NCI-H1694 treated with DMSO at 0.1 percent for 48 hours (cell line): Measurements from ENCODE around the gene H1-8.

Experiments
- DNase-seq: peaks from one replicate; lab custom pipeline; 2025; lab: John Stamatoyannopoulos, UW

H1-8 gene

DNA sequence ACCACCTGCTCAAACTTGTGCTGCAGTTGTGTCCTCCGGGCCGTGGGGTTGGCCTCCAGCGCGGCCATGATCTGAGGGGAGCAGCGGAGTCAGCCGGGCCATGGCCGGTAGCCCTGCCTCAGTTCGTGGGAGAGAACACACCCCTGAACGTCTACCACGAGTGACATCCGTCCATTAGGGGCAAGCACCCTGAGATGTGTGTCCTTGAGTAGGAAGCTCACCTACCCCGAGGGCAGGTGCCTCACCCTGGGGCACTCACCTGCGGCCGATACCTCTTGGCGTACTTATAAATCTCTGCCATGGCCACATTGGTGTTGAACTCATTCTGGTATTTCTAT lies 13.4 kb downstream of the H1-8 start:
- no peak for DNase-seq

DNA sequence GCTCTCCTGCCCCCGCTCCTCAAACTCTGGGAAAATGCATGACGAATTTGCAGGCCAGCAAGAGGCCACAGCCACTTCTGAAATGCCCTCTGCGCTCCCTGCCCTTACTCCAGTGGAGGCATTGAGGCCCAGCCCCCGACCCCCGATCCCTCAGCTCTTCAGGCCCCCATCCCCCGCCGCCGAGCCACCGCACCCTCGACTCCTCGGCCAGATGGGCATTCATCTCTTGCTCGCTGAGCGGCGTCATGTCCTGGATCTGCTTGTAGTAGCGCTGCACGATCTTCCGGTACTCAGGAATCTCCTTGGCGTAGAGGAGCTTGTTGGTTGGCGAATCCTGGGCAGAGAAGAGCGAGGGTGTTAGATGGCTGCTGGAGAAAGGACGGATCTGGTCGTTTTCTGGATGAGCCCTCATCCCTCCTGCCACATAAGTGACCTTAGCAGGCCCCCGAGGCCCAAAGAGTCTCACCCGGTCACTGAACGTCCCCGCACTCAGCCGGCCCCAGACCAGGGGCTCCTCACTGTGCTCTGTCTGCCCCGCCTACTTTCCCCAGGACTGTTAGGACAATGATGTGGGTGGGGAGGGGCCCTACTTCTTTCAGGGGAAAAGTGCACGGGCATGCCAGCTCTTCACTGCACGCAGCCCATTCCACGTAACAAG lies 14.0 kb downstream of the H1-8 start:
- DNase-seq = no peak

DNA sequence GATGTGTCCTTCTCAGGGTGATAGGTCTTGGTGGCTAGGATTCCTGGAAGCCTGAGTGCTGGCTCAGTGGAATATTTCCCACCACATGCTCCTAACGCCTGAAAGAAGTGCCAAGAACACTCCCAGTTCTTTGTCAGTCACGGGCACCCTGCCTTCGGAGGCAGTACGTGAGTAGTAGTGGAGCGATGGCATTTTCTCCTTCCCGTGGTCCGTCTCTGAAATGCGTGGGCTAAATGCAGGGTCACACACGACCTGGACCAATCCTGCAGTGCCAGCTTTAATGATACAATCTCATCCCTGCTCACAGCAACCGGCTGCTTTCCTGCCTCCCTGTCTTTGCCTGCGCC lies 14.5 kb downstream of the H1-8 start:
- DNase-seq = no peak

DNA sequence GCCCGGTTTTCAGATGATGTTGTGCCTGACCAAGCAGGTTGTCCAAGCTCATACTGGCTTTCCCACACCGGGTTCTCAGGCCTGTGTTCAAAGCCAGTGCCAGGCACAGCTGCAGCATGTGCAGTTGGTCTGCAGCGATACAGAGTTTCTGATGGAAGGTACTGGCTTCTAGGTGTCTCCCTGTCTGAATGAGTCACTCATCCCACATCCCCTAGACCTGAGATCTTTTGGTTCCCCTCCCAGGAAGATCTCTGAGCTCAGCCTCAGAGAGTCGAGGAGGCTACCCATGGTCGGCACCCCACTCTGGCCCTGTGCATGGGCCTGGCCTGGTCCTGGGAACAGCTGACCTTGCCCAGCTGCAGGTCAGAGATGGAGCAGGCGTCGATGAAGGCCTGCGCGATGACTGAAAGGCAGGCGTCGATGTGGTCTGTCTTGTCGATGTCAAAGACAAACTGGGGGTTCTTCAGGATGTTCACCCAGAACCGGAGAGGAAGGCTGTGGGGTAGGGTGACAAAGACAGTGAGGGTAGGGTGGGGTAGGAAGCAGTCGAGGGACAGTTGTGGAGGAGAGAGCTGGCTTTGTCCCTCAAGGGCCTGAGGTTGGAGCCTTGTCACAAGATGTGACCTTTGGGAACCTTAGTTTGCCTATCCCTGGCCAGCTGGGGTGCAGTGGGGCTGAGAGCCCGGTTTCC lies 15.3 kb downstream of the H1-8 start:
- no peak for DNase-seq

DNA sequence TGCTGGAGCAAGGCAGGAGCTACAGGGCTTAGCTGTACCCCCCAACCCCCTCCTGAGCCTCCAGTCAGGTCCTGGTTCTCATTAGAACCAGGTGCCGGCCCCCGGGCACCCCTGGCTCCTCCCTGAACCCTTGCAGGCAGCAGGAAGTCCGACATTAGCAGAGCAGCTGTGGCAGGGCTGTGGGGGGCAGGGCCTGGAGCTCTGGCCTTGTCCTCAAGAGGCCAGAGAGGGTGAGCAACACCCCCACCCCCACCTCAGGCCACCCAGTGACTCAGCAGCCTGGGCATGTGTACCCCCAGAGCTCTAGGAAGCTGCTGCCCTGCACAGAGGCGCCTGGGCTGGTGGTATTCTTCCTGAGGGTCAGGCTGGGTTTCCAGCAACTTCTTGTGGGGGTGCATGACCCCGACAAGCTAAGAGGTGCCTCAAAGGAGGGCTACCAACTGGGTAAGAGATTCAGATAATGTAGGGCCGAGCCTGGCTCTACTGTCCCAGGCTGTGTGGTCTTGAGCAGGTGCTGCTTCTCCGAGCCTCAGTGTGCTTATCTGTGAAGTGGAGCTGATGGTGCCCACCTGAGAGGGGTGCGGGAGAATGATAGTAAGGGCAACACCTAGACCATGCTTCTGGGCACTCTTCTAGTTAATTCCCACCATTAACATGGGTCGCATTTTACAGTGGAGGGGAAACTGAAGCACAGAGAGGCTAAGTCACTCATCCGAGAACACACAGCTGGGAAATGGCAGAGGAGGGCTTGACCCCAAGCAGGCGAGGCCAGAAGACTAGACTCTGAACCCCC lies 16.0 kb downstream of the H1-8 start:
- no peak for DNase-seq

DNA sequence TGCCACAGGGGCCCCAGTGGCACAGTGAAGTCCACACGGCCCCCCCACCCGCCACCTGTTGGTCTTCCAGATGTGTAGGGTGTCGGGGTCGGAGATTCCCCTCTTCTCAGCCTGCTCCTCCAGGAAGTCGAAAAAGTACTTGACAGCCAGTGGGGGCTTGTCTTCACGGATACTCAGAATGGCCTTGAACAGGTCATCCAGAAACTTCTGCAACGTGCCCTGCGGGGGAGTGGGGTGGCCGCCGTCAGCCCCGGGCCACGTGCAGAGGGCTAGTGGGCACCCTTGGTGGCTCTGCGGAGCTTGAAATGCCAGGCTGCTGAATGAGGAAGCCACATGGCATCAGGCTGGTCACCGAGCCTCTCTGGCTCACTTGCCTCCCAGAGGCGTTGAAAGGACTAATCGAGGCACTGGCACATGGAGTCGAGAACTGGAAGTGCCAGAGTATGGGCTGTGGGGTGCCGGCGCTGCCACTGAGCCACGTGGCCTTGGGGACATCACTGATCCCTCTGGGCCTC lies 16.6 kb downstream of the H1-8 start:
- no peak for DNase-seq

DNA sequence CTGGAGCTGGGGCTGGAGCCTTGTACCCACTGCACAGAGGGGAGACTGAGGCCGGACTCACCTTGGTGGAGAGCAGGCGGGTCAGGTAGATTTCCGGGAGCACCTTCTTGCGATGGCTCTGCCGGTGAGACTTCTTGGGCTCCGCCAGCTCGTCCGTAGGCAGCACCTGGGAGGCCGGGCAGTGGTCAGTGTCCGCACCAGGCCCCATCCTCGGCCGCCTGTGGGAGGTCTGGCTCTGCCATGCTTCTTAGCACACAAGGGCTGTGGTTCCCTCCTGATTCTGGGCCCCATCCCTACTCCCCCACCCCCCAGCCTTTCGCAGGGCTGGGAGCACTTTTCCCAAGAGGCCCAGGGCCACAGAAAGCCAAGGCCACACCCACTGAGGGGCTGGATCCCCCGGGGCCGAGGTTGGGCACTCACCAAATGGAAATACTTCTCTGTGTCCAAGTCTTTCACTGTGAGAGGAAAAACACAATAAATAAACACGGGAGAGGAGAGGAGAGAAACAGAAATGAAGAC lies 17.4 kb downstream of the H1-8 start:
- DNase-seq = no peak

DNA sequence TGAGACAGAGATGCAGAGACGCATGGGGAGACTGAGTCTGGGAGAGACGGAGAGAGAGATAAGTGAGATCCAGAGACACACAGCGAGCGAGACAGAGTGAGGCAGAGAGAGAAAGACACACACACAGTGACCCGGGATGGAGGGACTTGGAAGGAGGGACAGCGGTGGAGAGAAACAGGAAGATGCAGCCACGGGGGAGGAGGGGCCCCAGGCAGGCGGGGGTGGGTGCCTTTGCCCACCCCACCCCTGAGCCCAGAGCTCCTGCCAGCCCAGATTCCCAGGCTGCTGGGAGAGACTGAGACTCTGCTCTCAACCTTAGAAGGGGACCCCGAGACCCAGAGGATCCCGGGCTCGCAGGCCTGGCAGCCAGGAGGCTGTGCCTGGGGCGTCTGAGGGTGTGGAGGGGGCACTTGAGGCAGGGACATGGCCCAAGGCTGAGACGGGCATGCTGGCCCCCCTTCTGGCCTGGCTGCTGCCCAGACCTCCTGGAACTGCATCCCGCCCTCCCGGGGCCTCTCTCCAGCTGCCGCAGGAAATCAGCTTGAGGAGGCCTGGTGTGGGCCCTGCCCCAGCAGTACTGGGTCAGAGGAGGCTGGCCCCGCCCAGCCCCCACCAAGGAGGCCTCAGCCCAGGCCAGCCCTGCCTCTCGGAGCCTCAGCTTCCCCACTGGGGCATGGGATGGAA lies 18.1 kb downstream of the H1-8 start:
- DNase-seq = no peak

DNA sequence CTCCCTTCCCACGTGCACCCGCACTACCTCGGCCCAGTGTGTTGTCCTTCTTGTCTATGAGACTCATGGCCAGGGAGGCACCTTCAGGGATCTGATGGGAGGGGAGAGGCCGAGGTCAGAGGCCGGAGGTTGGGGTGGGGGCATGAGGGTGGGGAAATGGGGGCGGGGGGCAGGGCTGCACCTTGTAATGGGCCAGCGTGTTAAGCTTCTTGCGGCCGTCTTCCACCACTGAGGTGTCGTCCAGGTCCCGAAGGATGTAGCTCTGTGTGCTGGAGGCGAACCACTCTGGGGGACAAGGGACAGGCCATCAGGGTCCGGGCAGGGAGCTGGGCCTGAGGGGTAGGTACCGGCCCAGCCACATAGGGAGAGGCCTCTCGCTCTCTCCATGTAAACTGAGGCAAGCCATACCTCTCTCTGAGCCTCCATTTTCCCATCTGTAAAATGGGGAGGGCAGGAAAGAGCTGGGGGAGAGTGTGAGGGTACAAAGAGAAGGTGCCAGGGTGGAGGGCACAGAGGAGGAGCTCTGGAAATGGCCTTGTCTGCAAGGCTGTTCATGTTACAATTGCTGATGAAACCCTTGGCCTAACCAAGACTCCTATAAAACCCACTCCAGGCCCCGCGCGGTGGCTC lies 18.8 kb downstream of the H1-8 start:
- DNase-seq = no peak

DNA sequence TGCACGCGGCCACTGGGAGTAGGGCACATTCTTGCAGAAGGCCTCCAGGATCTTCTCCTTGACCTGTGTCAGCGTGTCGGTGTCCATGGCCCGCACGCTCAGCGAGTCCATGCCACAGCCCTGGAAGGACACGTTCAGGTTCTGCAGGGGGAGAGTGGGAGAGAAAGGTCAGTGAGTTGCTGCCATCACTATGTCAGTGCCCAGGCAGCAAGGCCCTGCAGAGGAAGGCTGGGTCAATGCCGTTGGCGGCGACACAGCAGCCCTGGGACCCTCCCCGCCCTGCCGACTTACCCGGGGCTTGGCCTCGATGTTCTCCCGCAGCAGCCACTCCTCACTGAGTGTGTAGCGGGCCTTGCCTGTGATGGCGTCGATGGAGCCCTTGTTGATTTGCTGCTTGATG lies 19.8 kb downstream of the H1-8 start:
- DNase-seq = no peak

DNA sequence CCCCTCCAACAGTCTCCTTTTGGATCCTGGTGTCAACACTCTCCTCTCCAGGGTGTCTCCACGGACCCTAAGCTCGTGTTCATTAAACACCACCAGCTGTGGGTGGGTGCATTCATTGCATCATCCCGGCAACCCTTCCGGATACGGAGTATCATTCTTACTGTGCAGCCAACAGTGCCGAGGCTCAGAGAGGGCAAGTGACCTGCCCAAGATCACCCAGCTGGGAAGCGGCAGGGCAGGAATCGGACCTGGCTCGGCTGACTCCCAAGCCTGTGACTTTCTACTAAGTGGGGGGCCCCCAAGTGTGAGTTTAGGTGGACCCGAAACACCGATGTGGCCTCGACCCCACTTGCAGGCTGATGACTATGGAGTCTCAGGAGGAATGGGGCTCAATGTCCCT lies 20.4 kb downstream of the H1-8 start:
- DNase-seq = no peak

DNA sequence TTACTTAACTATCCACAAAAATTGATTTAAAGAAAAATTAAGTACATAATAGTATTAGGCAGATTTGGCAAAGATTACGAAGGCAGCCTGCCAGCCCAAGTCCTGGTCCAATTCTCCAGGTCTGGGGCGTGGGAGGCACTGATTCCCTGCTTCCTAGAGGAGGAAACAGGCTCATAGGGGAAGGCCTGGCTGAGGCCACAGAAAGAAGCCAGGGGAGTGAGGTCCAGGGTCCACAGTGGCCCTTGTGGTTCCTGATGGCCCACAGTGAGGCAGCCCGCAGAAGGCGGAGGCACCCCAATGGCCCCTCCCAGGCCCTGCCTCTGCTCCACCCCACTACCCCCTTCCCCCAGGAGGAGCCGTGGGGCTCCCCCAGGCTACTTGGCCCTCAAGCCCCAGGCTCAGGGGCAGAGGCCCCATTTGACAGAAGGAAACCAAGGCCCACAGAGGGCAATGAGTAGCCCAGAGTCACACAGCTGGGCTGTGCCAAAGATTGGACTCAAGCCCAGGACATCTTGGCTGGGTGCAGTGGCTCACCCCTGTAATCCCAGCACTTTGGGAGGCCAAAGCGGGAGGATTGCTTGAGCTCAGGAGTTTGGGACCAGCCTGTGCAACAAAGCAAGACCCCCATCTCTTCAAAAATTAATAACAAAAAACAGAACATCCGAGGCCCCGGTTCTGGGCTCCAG lies 21.0 kb downstream of the H1-8 start:
- DNase-seq = no peak

DNA sequence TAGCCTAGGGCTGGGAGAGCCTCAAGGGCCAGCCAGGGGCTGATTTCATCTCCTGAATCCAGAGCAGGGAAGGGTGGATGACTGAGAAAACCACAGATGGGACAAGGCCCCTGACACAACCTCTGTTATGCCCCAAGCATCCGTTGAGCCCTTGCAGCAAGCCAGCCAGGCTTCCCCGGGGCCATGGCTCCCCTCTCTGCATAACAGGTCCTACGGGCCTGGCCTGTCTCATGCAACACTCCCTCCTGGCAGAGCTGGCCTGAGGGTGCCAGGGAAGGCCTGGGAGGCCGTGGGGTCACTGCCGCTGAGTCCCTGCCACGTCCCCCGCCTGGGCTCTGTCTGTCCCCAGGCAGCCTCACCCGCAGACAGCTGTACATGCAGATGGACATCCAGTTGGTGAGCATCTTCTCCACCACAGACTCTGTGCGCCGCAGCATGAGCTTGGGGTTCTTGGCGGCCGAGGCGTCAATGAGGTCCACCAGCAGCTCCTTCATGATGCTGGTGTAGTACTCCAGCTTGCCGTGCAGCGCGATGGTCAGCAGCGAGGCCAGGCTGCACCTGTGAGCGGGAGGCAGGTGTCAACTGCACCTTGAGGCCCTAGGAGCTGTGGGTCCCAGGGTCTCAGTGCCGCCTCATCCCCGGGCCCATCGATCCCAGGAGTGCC lies 22.1 kb downstream of the H1-8 start:
- no peak for DNase-seq

DNA sequence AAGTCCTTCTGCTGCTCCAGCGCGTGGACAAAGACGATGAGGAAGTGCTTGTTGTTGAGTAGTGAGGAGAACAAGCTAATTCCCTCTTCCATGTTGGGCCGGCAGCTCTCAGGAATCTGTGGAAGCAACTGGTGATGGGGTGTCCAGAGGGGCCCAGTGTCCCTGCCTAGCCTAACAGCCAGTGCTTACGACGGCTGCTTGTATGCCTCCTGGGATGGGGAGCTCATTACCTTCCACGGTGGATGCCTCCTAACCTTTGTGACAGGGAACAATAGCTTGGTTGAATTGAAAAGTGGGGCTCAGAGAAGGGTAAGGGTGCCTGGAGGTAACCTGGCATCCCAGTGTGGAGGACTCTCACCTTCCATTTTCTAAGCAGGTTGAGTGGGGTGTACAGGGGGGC lies 22.9 kb downstream of the H1-8 start:
- no peak for DNase-seq

DNA sequence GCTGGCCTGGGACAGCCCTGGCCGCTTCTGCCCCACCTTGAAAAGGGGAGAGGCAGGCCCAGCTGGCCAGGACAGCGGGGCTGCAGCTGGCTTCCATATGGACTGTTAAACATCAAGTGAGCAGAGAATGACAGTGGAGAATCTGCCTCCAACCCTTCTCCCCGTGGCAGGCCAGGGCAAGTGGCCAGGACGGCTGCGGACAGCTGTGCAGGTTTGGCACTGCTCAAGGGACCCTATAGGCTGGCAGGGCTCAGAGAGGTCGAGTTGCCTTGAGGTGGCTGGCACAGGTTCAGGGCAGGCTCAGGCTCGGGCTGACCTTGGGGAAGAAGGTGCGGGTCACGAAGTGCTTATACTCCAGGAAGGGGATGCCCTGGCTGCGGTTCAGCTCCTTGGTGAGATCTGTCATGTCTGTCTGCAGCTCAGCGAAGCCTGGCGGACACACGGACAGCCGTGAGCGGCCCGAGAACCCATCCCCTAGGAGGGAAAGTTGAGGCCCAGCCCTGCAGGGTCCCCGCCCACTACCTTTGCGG lies 24.3 kb downstream of the H1-8 start:
- peak; percentile 54 for DNase-seq

DNA sequence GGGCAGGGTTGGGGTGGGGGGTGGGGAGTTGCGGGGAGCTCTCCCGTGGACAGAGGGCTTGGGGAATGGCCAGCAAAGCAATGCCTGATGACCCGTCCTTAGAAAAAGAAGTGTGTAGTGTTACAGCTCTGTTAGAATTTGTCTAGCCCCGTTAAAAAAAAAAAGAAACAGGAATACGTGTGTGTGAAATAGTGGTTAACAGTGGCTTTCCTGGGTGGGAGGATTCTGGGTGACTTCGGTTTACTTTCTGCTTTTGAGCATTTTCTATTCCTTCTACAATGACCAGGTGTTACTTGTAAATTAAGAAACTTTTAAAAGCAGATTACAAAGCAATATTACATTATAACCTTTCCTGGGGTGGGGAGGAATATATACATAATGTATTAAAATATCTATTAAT lies 25.0 kb downstream of the H1-8 start:
- DNase-seq = no peak

DNA sequence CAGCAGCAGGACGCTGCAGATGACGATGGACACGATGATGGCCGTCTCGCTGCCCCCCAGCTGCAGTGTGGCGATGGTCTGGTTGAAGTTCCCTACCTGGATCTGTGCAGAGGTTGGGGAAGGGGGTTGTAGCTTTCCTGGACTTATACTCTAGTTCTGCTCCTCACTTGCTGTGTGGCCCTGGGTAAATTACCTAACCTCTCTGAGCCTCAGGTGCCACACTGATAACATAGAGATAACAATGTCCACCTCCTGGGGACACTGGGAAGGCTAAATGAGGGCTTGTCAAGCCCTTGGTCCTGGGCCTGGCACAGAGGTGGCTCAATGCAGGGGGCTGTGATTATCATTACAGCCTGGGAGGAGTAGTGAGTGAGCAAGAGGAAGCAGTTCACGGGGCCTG lies 26.9 kb downstream of the H1-8 start:
- DNase-seq = no peak

DNA sequence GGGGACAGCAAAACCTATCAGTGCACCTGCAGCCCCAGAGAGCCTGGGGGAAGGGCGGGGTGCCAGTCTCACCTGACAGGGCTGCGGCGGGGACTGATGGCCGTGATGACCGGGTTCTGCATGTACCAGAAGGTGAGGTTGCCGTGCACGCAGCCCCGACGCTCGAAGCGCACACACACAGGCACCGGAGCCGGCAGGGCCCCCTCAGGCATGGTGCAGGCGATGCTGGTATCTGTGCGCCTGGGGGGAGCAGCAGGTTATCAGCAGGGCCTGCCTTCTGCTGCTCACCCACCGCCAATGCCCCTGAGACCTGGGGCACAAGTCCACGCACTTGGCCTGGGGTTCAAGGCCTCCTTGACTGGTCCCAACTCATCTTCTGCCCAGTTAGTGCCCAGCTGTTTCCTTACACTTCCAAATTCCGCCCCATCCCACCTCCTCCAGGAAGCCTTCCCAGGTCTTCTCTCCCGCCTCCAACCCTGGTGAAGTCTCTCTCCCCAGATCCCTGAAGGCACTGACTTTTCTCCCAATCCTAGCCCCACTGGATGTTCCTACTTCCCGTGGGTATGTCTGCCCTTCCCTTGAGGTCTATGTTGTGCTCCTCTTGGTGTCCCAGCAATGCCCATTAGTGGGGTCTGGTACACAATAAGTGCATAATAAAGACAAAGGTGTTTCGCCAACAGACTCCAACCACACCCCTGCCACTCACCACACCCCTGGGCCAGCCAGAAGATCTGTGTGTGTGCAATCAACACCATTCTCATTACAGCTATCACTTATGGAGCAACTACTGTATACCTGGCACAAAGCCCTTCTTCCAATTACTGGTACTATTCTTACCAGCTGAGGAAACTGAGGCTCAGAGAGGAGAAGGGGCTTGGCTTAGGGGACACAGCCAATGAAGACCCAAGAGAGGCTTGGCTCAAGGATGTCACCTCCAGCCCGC lies 28.9 kb downstream of the H1-8 start:
- no peak for DNase-seq

DNA sequence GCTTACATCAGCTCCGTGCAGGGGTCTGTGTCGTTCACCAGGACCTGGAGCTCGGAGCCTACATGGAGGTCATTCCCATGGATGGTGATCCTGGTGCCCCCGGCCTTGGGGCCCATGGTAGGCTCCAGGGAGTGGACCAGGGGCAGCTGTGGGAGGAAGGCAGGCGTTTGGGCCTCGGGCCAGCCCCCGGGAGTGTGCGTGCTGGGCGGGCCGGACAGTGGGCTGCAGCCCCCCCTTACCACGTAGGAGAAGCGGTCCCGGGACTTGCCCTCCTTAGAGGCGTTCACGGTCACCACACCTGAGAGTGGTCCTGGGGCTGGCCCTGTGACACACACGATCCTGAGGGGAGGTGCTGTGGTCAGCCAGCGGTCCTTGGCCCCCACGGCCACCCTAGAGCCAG lies 29.6 kb downstream of the H1-8 start:
- no peak for DNase-seq
